ENCODE measurements around the gene KRTAP2-1. TPM values are rescaled to one million over a fixed set of nuclear protein-coding genes. Genes with fewer than 3 reads are reported as not detected.
A peak's percentile ranks its signal among the peaks of the same experiment; 100 is the strongest.

Gene KRTAP2-1
- total and polyA plus RNA-seq, 2 of the 13 experiments (the other 11 are each of a cell fraction or from before 2014, with no cell fraction given): not detected

- DNase-seq (ENCODE audit: low spot score): no peak
- no peak for TF ChIP-seq SIN3A (IDR thresholded peaks at IDR 0.05; ENCODE audit: borderline replicate concordance, low read depth, low read length)
- TF ChIP-seq ZBTB37 (CRISPR knock-in tag; IDR thresholded peaks at IDR 0.05): no peak
- Histone ChIP-seq H3K27me3 (ENCODE audit: control insufficient read depth in 1 of 2, insufficient read depth in 2 of 2, low read length in 2 of 2) (no peaks in the 10 kb centered on the region), H3K4me2 (ENCODE audit: low read depth, low read length) (no peak overlapping the region), H3K4me1 (ENCODE audit: insufficient read depth, low read length) (peaks cover 12% of the 10 kb centered on the region), H3K79me2 (ENCODE audit: insufficient read depth, low read length) (no peaks in the 10 kb centered on the region), H3K4me3 (replicated peaks in 1 of 3; ENCODE audit: insufficient read depth in 1 of 3, low read depth in 2 of 3, low read length in 3 of 3) (no peak overlapping the region), H2AFZ (ENCODE audit: low read length) (no peak overlapping the region), H3K9ac (ENCODE audit: insufficient read depth, low read depth, low read length) (no peak overlapping the region), H3K27ac (ENCODE audit: extremely low read length, insufficient read depth, low read length) (no peak overlapping the region), H3K36me3 (replicated peaks in 1 of 2; ENCODE audit: control insufficient read depth in 1 of 2, insufficient read depth in 2 of 2, low read length in 2 of 2) (no peaks in the 10 kb centered on the region), H4K20me1 (ENCODE audit: insufficient read depth, low read length) (no peaks in the 10 kb centered on the region), H3K9me3 (ENCODE audit: low read length) (no peaks in the 10 kb centered on the region)
- intact Hi-C loops (cut with micrococcal nuclease; ENCODE audit: unreplicated experiment) (no loop called here), in situ Hi-C loops (cut with HindIII; ENCODE audit: extremely low pct_ligation_motif_present, low pct_unique_long_range_greater_than_20kb) (no loop called here)
- ChIA-PET CTCF (ENCODE audit: low intra/inter-chr PET ratio, low total read pairs) (no interaction called here), POLR2A (no interaction called here)
- BruUV-seq (replicated peaks): no TSS peak
- no peak for FAIRE-seq
- no peak for ATAC-seq
Measured at GRCh38 chr17:41067281-41067680, 20.2 kb upstream of the KRTAP2-1 start.

- ATAC-seq (no peak), FAIRE-seq (no peak), DNase-seq (ENCODE audit: low spot score) (peak; percentile 28)
- Histone ChIP-seq H2AFZ (ENCODE audit: low read length) (no peak within 1 kb of the TSS), H3K36me3 (replicated peaks in 1 of 2; ENCODE audit: control insufficient read depth in 1 of 2, insufficient read depth in 2 of 2, low read length in 2 of 2) (no peaks in the 10 kb centered on the region), H3K27ac (ENCODE audit: extremely low read length, insufficient read depth, low read length) (no peak within 1 kb of the TSS), H3K27me3 (ENCODE audit: control insufficient read depth in 1 of 2, insufficient read depth in 2 of 2, low read length in 2 of 2) (no peaks in the 10 kb centered on the region), H3K79me2 (ENCODE audit: insufficient read depth, low read length) (no peaks in the 10 kb centered on the region), H3K4me2 (ENCODE audit: low read depth, low read length) (no peak within 1 kb of the TSS), H3K9ac (ENCODE audit: insufficient read depth, low read depth, low read length) (no peak within 1 kb of the TSS), H4K20me1 (ENCODE audit: insufficient read depth, low read length) (no peaks in the 10 kb centered on the region), H3K4me3 (replicated peaks in 1 of 3; ENCODE audit: insufficient read depth in 1 of 3, low read depth in 2 of 3, low read length in 3 of 3) (no peak within 1 kb of the TSS), H3K9me3 (ENCODE audit: low read length) (no peaks in the 10 kb centered on the region), H3K4me1 (ENCODE audit: insufficient read depth, low read length) (peaks cover 23% of the 10 kb centered on the region)
- in situ Hi-C loops (cut with HindIII; ENCODE audit: extremely low pct_ligation_motif_present, low pct_unique_long_range_greater_than_20kb): no loop called here
- TF ChIP-seq SRY (CRISPR knock-in tag; IDR thresholded peaks at IDR 0.05): no peak
- peak; percentile 60 for TF ChIP-seq CEBPB (IDR thresholded peaks at IDR 0.05; ENCODE audit: borderline replicate concordance, low read depth, low read length)
- TF ChIP-seq FOSL2 (CRISPR knock-in tag; IDR thresholded peaks at IDR 0.05): peak; percentile 53
- 0 out of 2 replicates have a peak, but pooled peaks have one; percentile 50 for TF ChIP-seq CEBPG (CRISPR knock-in tag; IDR thresholded peaks at IDR 0.05)
- TF ChIP-seq ATF3 (CRISPR knock-in tag; IDR thresholded peaks at IDR 0.05): 0 out of 2 replicates have a peak, but pooled peaks have one; percentile 26
- TF ChIP-seq ZNF703 (CRISPR knock-in tag; IDR thresholded peaks at IDR 0.05; ENCODE audit: borderline replicate concordance): no peak
- TF ChIP-seq ATF4 (CRISPR knock-in tag; IDR thresholded peaks at IDR 0.05): peak in 1 of 2 experiments; percentile 61; a peak in 1 of 4 replicates
- no peak for TF ChIP-seq ZFP91 (CRISPR knock-in tag; IDR thresholded peaks at IDR 0.05; ENCODE audit: borderline replicate concordance)
- TF ChIP-seq MAFK (conservative IDR thresholded peaks at IDR 0.05 in 1 of 2, IDR thresholded peaks at IDR 0.05 in 1 of 2; ENCODE audit: low read length in 2 of 2): peak in 1 of 2 experiments; percentile 5; a peak in 1 of 4 replicates
- intact Hi-C loops (cut with micrococcal nuclease; ENCODE audit: unreplicated experiment): no loop called here
- CTCF ChIA-PET (ENCODE audit: low intra/inter-chr PET ratio, low total read pairs): no interaction called here
- WGBS (ENCODE audit: low lambda C conversion rate): 82% methylated on average over 6 of the region's 6 CpGs
- POLR2A ChIA-PET: no interaction called here
- BruUV-seq (replicated peaks): no TSS peak
Measured at GRCh38 chr17:41065829-41066624, 18.9 kb upstream of the KRTAP2-1 start, which contains the start of gene KRTAP2-4. Gene KRTAP2-4, minus strand, starts transcription at chr17:41065879. Its CDS starts 34 bp downstream, at chr17:41065845.

Measured in HepG2 (cell line).